Common myeloid progenitor, CD34-positive (primary cell): ENCODE measurements around the gene CCDC170.
"Not testable (repeated sequence)": the region's sequence is repeated elsewhere in the genome, so short reads cannot be mapped to it uniquely, and the experiment has no call there.

Experiments
- CTCF ChIA-PET: fragments of 350-600 bp; sonication (Branson Sonifier 250); formaldehyde crosslinking; loops from one replicate; lab custom pipeline; 2021; ENCODE audit warnings: antibody characterized with exemption; lab: Charles Lee
- POLR2A ChIA-PET: fragments of 350-600 bp; sonication (Branson Sonifier 250); formaldehyde crosslinking; loops from one replicate; lab custom pipeline; 2021; ENCODE audit warnings: antibody characterized with exemption; lab: Charles Lee
- DNase-seq, 3 donors: peaks; one replicate each; pipeline versions ENCODE4 v3.0.0 to v3.0.0-alpha.2; 2013
- H3K27ac ChIP-seq, 2 experiments: 1 replicate in 1 of 2; 2 replicates in 1 of 2; pipeline ENCODE4 v1.7.0; 2013; ENCODE audit warnings: inconsistent platforms in 2 of 2, low read length in 2 of 2, mild to moderate bottlenecking in 2 of 2, low read depth in 1 of 2, moderate library complexity in 1 of 2; ENCODE audit not compliant: severe bottlenecking in 2 of 2, insufficient read depth in 1 of 2, poor library complexity in 1 of 2
- H3K27me3 ChIP-seq, 5 experiments: replicated peaks in 2 of 5; 1 replicate in 3 of 5; 2 replicates in 2 of 5; pipeline versions ENCODE4 v1.6.1 to v1.7.0; 2013; ENCODE audit warnings: low read length in 4 of 5, mild to moderate bottlenecking in 2 of 5, moderate library complexity in 2 of 5, inconsistent platforms in 1 of 5; ENCODE audit not compliant: insufficient read depth in 5 of 5, control insufficient read depth in 4 of 5
- H3K36me3 ChIP-seq, 4 experiments: 1 replicate in 2 of 4; 2 replicates in 2 of 4; pipeline versions ENCODE4 v1.6.1 to v1.7.0; 2013; ENCODE audit warnings: low read length in 3 of 4, control low read depth in 1 of 4, mild to moderate bottlenecking in 1 of 4; ENCODE audit not compliant: control insufficient read depth in 4 of 4, insufficient read depth in 4 of 4
- H3K4me1 ChIP-seq, 4 experiments: 1 replicate in 3 of 4; 2 replicates in 1 of 4; pipeline versions ENCODE4 v1.6.1 to v1.7.1; 2013; ENCODE audit warnings: low read length in 3 of 4, mild to moderate bottlenecking in 3 of 4, control low read depth in 1 of 4, inconsistent platforms in 1 of 4, moderate library complexity in 1 of 4; ENCODE audit not compliant: control insufficient read depth in 4 of 4, insufficient read depth in 4 of 4; ENCODE audit errors: control extremely low read depth in 1 of 4
- H3K4me3 ChIP-seq, 7 experiments: 1 replicate in 4 of 7; 2 replicates in 3 of 7; pipeline versions ENCODE4 v1.5.1 to v1.7.0; 2013; ENCODE audit warnings: mild to moderate bottlenecking in 7 of 7, low read length in 6 of 7, moderate library complexity in 6 of 7, inconsistent platforms in 2 of 7, low read depth in 2 of 7, control low read depth in 1 of 7; ENCODE audit not compliant: insufficient read depth in 4 of 7, control insufficient read depth in 1 of 7; ENCODE audit errors: extremely low read depth in 1 of 7
- H3K9me3 ChIP-seq, 5 experiments: 1 replicate in 4 of 5; 2 replicates in 1 of 5; pipeline versions ENCODE4 v1.6.1 to v1.7.1; 2013; ENCODE audit warnings: low read length in 4 of 5, mild to moderate bottlenecking in 2 of 5, inconsistent platforms in 1 of 5, low read depth in 1 of 5, moderate library complexity in 1 of 5; ENCODE audit not compliant: control insufficient read depth in 4 of 5, insufficient read depth in 2 of 5; ENCODE audit errors: control extremely low read depth in 1 of 5
- WGBS: methylation state at CpG from one replicate; pipeline ENCODE4 v1.1.5; 2013; ENCODE audit not compliant: insufficient coverage; 5-methylcytosine and 5-hydroxymethylcytosine counted together

The CCDC170 gene

GRCh38 chr6:151539506-151540268, 45.9 kb downstream of the CCDC170 start:
- ChIA-PET POLR2A (no interaction called here), CTCF (no interaction called here)
- Histone ChIP-seq H3K9me3 (peaks cover 0 to 17% (median 3%) of the 10 kb centered on the region in 5 experiments), H3K27me3 (no peaks in the 10 kb centered on the region), H3K4me3 (no peak overlapping the region), H3K36me3 (no peaks in the 10 kb centered on the region), H3K27ac (no peak overlapping the region), H3K4me1 (peaks cover 0 to 3% (median under 1%) of the 10 kb centered on the region in 4 experiments)
- DNase-seq: no peak
- WGBS: 100% methylated on average over 1 of the region's 1 CpG

GRCh38 chr6:151544453-151544852, 50.6 kb downstream of the CCDC170 start:
- Histone ChIP-seq H3K36me3 (no peaks in the 10 kb centered on the region), H3K27me3 (no peaks in the 10 kb centered on the region), H3K4me3 (no peak overlapping the region), H3K4me1 (peaks cover 0 to 3% (median under 1%) of the 10 kb centered on the region in 4 experiments), H3K27ac (no peak overlapping the region), H3K9me3 (peaks cover 0 to 14% (median 3%) of the 10 kb centered on the region in 5 experiments)
- DNase-seq: peak in 2 of 3 donors; percentile 9 to 22
- POLR2A ChIA-PET: no interaction called here
- WGBS: 89% methylated on average over 1 of the region's 1 CpG
- CTCF ChIA-PET: no interaction called here

- CTCF ChIA-PET, H3K4me3 ChIP-seq, H3K9me3 ChIP-seq, POLR2A ChIA-PET, H3K36me3 ChIP-seq, H3K27ac ChIP-seq, H3K27me3 ChIP-seq, H3K4me1 ChIP-seq, DNase-seq: not testable (repeated sequence)
- 100% methylated on average over 2 of the region's 6 CpGs for WGBS
These were observed 51.1 kb downstream of the CCDC170 start for GRCh38 chr6:151544884-151545283.

GRCh38 chr6:151546941-151547659, 53.3 kb downstream of the CCDC170 start:
- Histone ChIP-seq H3K27me3 (no peaks in the 10 kb centered on the region), H3K36me3 (no peaks in the 10 kb centered on the region), H3K9me3 (peaks cover 0 to 18% (median 8%) of the 10 kb centered on the region in 5 experiments), H3K4me3 (no peak overlapping the region), H3K27ac (no peak overlapping the region), H3K4me1 (peaks cover 0 to 8% (median under 1%) of the 10 kb centered on the region in 4 experiments)
- CTCF ChIA-PET: no interaction called here
- 93% methylated on average over 13 of the region's 13 CpGs for WGBS
- no peak for DNase-seq
- POLR2A ChIA-PET: no interaction called here

- H3K4me3 ChIP-seq: no peak overlapping the region
- H3K36me3 ChIP-seq: no peaks in the 10 kb centered on the region
- no peak overlapping the region for H3K27ac ChIP-seq
- 97% methylated on average over 5 of the region's 5 CpGs for WGBS
- no peak for DNase-seq
- CTCF ChIA-PET: interaction anchor here (0.6 to 0.9 kb wide), 2 partner anchors 133 to 1061 kb away, joined by 3 read pairs; no protein-coding TSS in a partner anchor
- H3K9me3 ChIP-seq: peaks cover 1 to 20% (median 8%) of the 10 kb centered on the region in 5 experiments
- H3K4me1 ChIP-seq: peaks cover 0 to 8% (median under 1%) of the 10 kb centered on the region in 4 experiments
- POLR2A ChIA-PET: no interaction called here
- H3K27me3 ChIP-seq: no peaks in the 10 kb centered on the region
These were observed 54.4 kb downstream of the CCDC170 start for GRCh38 chr6:151548201-151548600.

GRCh38 chr6:151549790-151550189, 56.0 kb downstream of the CCDC170 start:
- CTCF ChIA-PET: no interaction called here
- H3K4me3 ChIP-seq: no peak overlapping the region
- H3K9me3 ChIP-seq: peaks cover 1 to 23% (median 8%) of the 10 kb centered on the region in 5 experiments
- H3K27ac ChIP-seq: no peak overlapping the region
- H3K36me3 ChIP-seq: no peaks in the 10 kb centered on the region
- no CpG with 5 or more reads among the region's 1 CpG for WGBS
- H3K4me1 ChIP-seq: peaks cover 0 to 4% (median 0%) of the 10 kb centered on the region in 4 experiments
- no peak for DNase-seq
- no peaks in the 10 kb centered on the region for H3K27me3 ChIP-seq
- POLR2A ChIA-PET: no interaction called here

GRCh38 chr6:151550618-151551017, 56.8 kb downstream of the CCDC170 start:
- Histone ChIP-seq H3K4me3 (no peak overlapping the region), H3K36me3 (no peaks in the 10 kb centered on the region), H3K4me1 (peaks cover 0 to 4% (median 0%) of the 10 kb centered on the region in 4 experiments), H3K27ac (no peak overlapping the region), H3K9me3 (peaks cover 1 to 23% (median 8%) of the 10 kb centered on the region in 5 experiments), H3K27me3 (no peaks in the 10 kb centered on the region)
- POLR2A ChIA-PET: no interaction called here
- CTCF ChIA-PET: no interaction called here
- 100% methylated on average over 1 of the region's 3 CpGs for WGBS
- no peak for DNase-seq
